Natural killer cell (primary cell): ENCODE results near the gene ATG10. TPM values are rescaled to one million over a fixed set of nuclear protein-coding genes. Genes with fewer than 3 reads are reported as not detected.

Experiments used
- ATAC-seq, 3 donors: fragments of 150-1000 bp in 2 of 3; fragments of 200-7000 bp in 1 of 3; cut with Tn5 transposase; 1 replicate in 1 of 3; 2 replicates in 2 of 3; pipeline ENCODE4 v1.10.0; 2021; ENCODE audit warnings: mild to moderate bottlenecking in 2 of 3, moderate library complexity in 2 of 3
- DNase-seq, 2 donors: peaks; one replicate each; pipeline versions ENCODE4 v3.0.0 to v3.0.0-alpha.2; 2013 to 2021; ENCODE audit warnings: mixed read lengths in 1 of 2
- H3K27ac ChIP-seq: one replicate; pipeline ENCODE4 v1.5.1; 2013; ENCODE audit warnings: mild to moderate bottlenecking, low read length
- H3K27me3 ChIP-seq: one replicate; pipeline ENCODE4 v1.6.1; 2013; ENCODE audit warnings: low read length; ENCODE audit not compliant: control insufficient read depth, insufficient read depth
- H3K36me3 ChIP-seq: one replicate; pipeline ENCODE4 v1.6.1; 2013; ENCODE audit warnings: low read length; ENCODE audit not compliant: control insufficient read depth, insufficient read depth
- H3K4me1 ChIP-seq: one replicate; pipeline ENCODE4 v1.6.1; 2013; ENCODE audit warnings: low read length; ENCODE audit not compliant: control insufficient read depth, insufficient read depth
- H3K4me3 ChIP-seq: one replicate; pipeline ENCODE4 v1.5.1; 2013; ENCODE audit warnings: low read length
- H3K9me3 ChIP-seq: one replicate; pipeline ENCODE4 v1.6.1; 2013; ENCODE audit warnings: low read length; ENCODE audit not compliant: control insufficient read depth, insufficient read depth
- H3K27ac Mint-ChIP-seq, 2 donors: one replicate each; pipeline ENCODE4 v1.8.0; 2022; ENCODE audit warnings: mild to moderate bottlenecking in 2 of 2, mixed read lengths in 2 of 2, moderate library complexity in 1 of 2
- H3K27me3 Mint-ChIP-seq, 2 donors: one replicate each; pipeline ENCODE4 v1.8.0; 2022; ENCODE audit warnings: low read depth in 2 of 2, mixed read lengths in 2 of 2
- H3K36me3 Mint-ChIP-seq: one replicate; pipeline ENCODE4 v1.8.0; 2022; ENCODE audit warnings: mixed read lengths
- H3K4me1 Mint-ChIP-seq, 2 donors: one replicate each; pipeline ENCODE4 v1.8.0; 2022; ENCODE audit warnings: mixed read lengths in 2 of 2
- H3K4me3 Mint-ChIP-seq: one replicate; pipeline ENCODE4 v1.8.0; 2022; ENCODE audit warnings: mild to moderate bottlenecking, moderate library complexity, mixed read lengths
- H3K9me3 Mint-ChIP-seq, 2 donors: one replicate each; pipeline ENCODE4 v1.8.0; 2022; ENCODE audit warnings: mixed read lengths in 2 of 2
- CTCF ChIP-seq: fragments of 200-600 bp; IDR thresholded peaks from one replicate; pipeline ENCODE4 v1.8.0; 2022; ENCODE audit warnings: antibody characterized with exemption
- WGBS: methylation state at CpG from one replicate; pipeline ENCODE4 v1.1.7; 2013; ENCODE audit warnings: missing lambda C conversion rate; ENCODE audit not compliant: insufficient coverage; 5-methylcytosine and 5-hydroxymethylcytosine counted together
- intact Hi-C: fragments of 100-400 bp; cut with micrococcal nuclease; formaldehyde crosslinking; loops from one replicate; pipeline ENCODE4 v1.14.2; 2022
- total RNA-seq, 4 donors: library from RNA; stranded (reverse); fragments of 120-200 nt in 1 of 4; gene quantifications; one replicate each; pipeline versions ENCODE4 v1.2.3 to v1.2.4, GENCODE V29; 2013 to 2022

ATG10 gene
- total RNA-seq, 3 donors from 2014 or later (not counting 1 experiment from before 2014, with no cell fraction given) = 9.0 to 11.5 (median 11.4) TPM

- H3K36me3 ChIP-seq = no peaks in the 10 kb centered on the region
- intact Hi-C loops = no loop called here
- peaks cover 0 to 2% of the 10 kb centered on the region in 2 donors for H3K9me3 Mint-ChIP-seq
- H3K4me1 Mint-ChIP-seq = no peaks in the 10 kb centered on the region
- H3K27me3 Mint-ChIP-seq = no peaks in the 10 kb centered on the region
- ATAC-seq (no peak), DNase-seq (no peak)
- TF ChIP-seq CTCF = no peak
- no peak overlapping the region for H3K4me3 ChIP-seq
- H3K9me3 ChIP-seq = no peaks in the 10 kb centered on the region
- WGBS = 91% methylated on average over 5 of the region's 6 CpGs
- no peaks in the 10 kb centered on the region for H3K27me3 ChIP-seq
- H3K27ac Mint-ChIP-seq = no peak overlapping the region
- H3K4me3 Mint-ChIP-seq = no peak overlapping the region
- no peaks in the 10 kb centered on the region for H3K36me3 Mint-ChIP-seq
- H3K4me1 ChIP-seq = no peaks in the 10 kb centered on the region
- H3K27ac ChIP-seq = no peak overlapping the region
Measured at GRCh38 chr5:82142928-82143577, 171.2 kb downstream of the ATG10 start.

- Mint-ChIP-seq H3K4me3 (no peak overlapping the region), H3K4me1 (no peaks in the 10 kb centered on the region), H3K27me3 (no peaks in the 10 kb centered on the region), H3K27ac (no peak overlapping the region), H3K9me3 (peaks cover 0 to 2% of the 10 kb centered on the region in 2 donors), H3K36me3 (no peaks in the 10 kb centered on the region)
- TF ChIP-seq CTCF = no peak
- DNase-seq = no peak
- no peak overlapping the region for H3K4me3 ChIP-seq
- WGBS = 96% methylated on average over 1 of the region's 1 CpG
- H3K9me3 ChIP-seq = no peaks in the 10 kb centered on the region
- H3K27ac ChIP-seq = no peak overlapping the region
- no peaks in the 10 kb centered on the region for H3K36me3 ChIP-seq
- H3K27me3 ChIP-seq = no peaks in the 10 kb centered on the region
- no peaks in the 10 kb centered on the region for H3K4me1 ChIP-seq
- ATAC-seq = no peak
- intact Hi-C loops = no loop called here
Measured at GRCh38 chr5:82147860-82148573, 176.2 kb downstream of the ATG10 start.

GRCh38 chr5:82149434-82149833 lies 177.6 kb downstream of the ATG10 start:
- H3K36me3 ChIP-seq = no peaks in the 10 kb centered on the region
- no peak overlapping the region for H3K4me3 Mint-ChIP-seq

More at GRCh38 chr5:82149434-82149833, 177.6 kb downstream of the ATG10 start:
- Mint-ChIP-seq H3K4me1 (no peaks in the 10 kb centered on the region), H3K9me3 (no peaks in the 10 kb centered on the region), H3K27me3 (no peaks in the 10 kb centered on the region), H3K27ac (no peak overlapping the region), H3K36me3 (no peaks in the 10 kb centered on the region)
- TF ChIP-seq CTCF = no peak
- DNase-seq (no peak), ATAC-seq (no peak)
- Histone ChIP-seq H3K4me1 (no peaks in the 10 kb centered on the region), H3K4me3 (no peak overlapping the region), H3K27ac (no peak overlapping the region), H3K9me3 (no peaks in the 10 kb centered on the region), H3K27me3 (no peaks in the 10 kb centered on the region)
- intact Hi-C loops = no loop called here
